Fibroblast of lung (primary cell): ENCODE measurements around the gene KCNJ13. TPM values are rescaled to one million over a fixed set of nuclear protein-coding genes. Genes with fewer than 3 reads are reported as not detected.

ENCODE experiments used
- DNase-seq, 2 donors: peaks; one replicate each; pipeline versions ENCODE4 v3.0.0 to v3.0.0-alpha.2; 2010; ENCODE audit warnings: low read depth in 2 of 2
- H2AFZ ChIP-seq: 2 replicates; pipeline ENCODE4 v1.5.1; 2012; ENCODE audit warnings: low read length, control low read depth, inconsistent platforms
- H3K27ac ChIP-seq: 2 replicates; pipeline ENCODE4 v1.5.1; 2011; ENCODE audit warnings: low read length, control low read depth; ENCODE audit not compliant: insufficient read depth
- H3K27me3 ChIP-seq: 2 replicates; pipeline ENCODE4 v1.5.1; 2011; ENCODE audit warnings: mild to moderate bottlenecking, low read length; ENCODE audit not compliant: control insufficient read depth, insufficient read depth
- H3K36me3 ChIP-seq: 2 replicates; pipeline ENCODE4 v1.5.1; 2011; ENCODE audit warnings: low read length; ENCODE audit not compliant: control insufficient read depth, insufficient read depth
- H3K4me1 ChIP-seq: 2 replicates; pipeline ENCODE4 v1.5.1; 2011; ENCODE audit warnings: low read length; ENCODE audit not compliant: control insufficient read depth, insufficient read depth; ENCODE audit errors: extremely low read depth
- H3K4me2 ChIP-seq: 2 replicates; pipeline ENCODE4 v1.5.1; 2011; ENCODE audit warnings: low read length, control low read depth; ENCODE audit not compliant: insufficient read depth; ENCODE audit errors: extremely low read depth
- H3K4me3 ChIP-seq, 4 experiments: fragments of 200-600 bp in 1 of 4; sonication (generic) in 1 of 4; replicated peaks in 1 of 4; 2 replicates each; pipeline ENCODE4 v1.5.1; 2011 to 2016; ENCODE audit warnings: low read length in 4 of 4, low read depth in 3 of 4, mild to moderate bottlenecking in 3 of 4, control low read depth in 2 of 4, inconsistent platforms in 1 of 4, mixed read lengths in 1 of 4; ENCODE audit not compliant: insufficient read depth in 1 of 4; ENCODE audit errors: control extremely low read depth in 1 of 4
- H3K79me2 ChIP-seq: 2 replicates; pipeline ENCODE4 v1.5.1; 2012; ENCODE audit warnings: mild to moderate bottlenecking, low read length, inconsistent platforms; ENCODE audit not compliant: control insufficient read depth, insufficient read depth
- H3K9ac ChIP-seq: 2 replicates; pipeline ENCODE4 v1.5.1; 2011; ENCODE audit warnings: mild to moderate bottlenecking, low read length, control low read depth; ENCODE audit not compliant: insufficient read depth
- H3K9me3 ChIP-seq: 2 replicates; pipeline ENCODE4 v1.5.1; 2012; ENCODE audit warnings: low read depth, low read length; ENCODE audit not compliant: control insufficient read depth, insufficient read depth
- H4K20me1 ChIP-seq: 2 replicates; pipeline ENCODE4 v1.5.1; 2011; ENCODE audit warnings: low read length; ENCODE audit not compliant: control insufficient read depth, insufficient read depth; ENCODE audit errors: extremely low read depth
- CTCF ChIP-seq, 2 donors: IDR thresholded peaks in 1 of 2; conservative IDR thresholded peaks in 1 of 2; 1 replicate in 1 of 2; 2 replicates in 1 of 2; pipeline ENCODE4 v1.5.1; 2011 to 2012; ENCODE audit warnings: low read length in 2 of 2, control low read depth in 1 of 2, inconsistent platforms in 1 of 2, low read depth in 1 of 2, mild to moderate bottlenecking in 1 of 2
- EZH2 ChIP-seq: IDR thresholded peaks from 2 replicates; pipeline ENCODE4 v1.5.1; 2012; ENCODE audit warnings: low read length, control low read depth, mild to moderate bottlenecking; ENCODE audit errors: missing control alignments
- polyA plus RNA-seq, 2 donors: library from polyadenylated mRNA; depleted of rRNA in 1 of 2; stranded (reverse) in 1 of 2; unstranded in 1 of 2; fragments of >200 nt; gene quantifications; 2 replicates each; pipeline ENCODE4 v1.2.1, GENCODE V29; 2011 to 2012; ENCODE audit warnings: missing spikeins in 1 of 2
- total RNA-seq: library from RNA; depleted of rRNA; stranded (reverse); fragments of >200 nt; gene quantifications from 2 replicates; pipeline ENCODE4 v1.2.1, GENCODE V29; 2014

Gene KCNJ13
- total and polyA plus RNA-seq, 2 donors (not counting 1 experiment from before 2014, with no cell fraction given), result not detected

- Histone ChIP-seq H3K9ac (no peak overlapping the region), H3K36me3 (peaks cover 12% of the 10 kb centered on the region), H2AFZ (no peak overlapping the region)
Measured at GRCh38 chr2:232767866-232768265, 8.5 kb downstream of the KCNJ13 start.

DNA sequence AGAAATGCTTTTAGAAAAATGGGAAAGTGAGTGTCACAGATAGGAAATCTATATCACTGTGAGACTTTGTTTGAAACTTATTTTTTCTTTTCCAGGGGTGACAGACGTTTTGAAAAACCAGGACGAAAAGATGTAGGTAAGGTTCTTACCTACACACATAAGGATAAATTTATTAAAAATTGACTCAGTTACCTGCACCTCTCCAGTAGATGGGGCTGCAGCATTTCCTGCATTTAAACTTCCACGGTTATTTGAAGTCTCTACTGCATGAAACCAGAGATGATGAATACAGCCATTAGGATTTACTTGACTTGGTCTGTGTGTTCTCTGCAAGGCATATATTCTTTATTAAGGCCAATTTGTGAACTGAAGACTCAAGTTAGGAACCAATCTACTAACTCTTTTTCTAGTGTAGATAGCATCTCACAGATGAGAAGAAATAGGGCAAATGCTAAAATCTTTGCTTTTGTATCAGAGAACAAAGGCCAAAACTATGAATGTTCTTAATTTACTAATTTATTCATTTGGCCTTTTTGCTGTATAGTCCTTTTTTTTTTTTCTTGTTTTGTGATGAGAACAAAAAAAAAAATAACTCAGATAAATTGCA lies 15.0 kb downstream of the KCNJ13 start:
- Histone ChIP-seq H3K9ac (no peak overlapping the region), H3K27ac (no peak overlapping the region), H2AFZ (no peak overlapping the region), H4K20me1 (no peaks in the 10 kb centered on the region), H3K4me2 (no peak overlapping the region), H3K36me3 (peaks cover 3% of the 10 kb centered on the region), H3K27me3 (no peaks in the 10 kb centered on the region), H3K4me1 (no peaks in the 10 kb centered on the region), H3K4me3 (no peak overlapping the region), H3K79me2 (no peaks in the 10 kb centered on the region), H3K9me3 (no peaks in the 10 kb centered on the region)
- peak; percentile 39 to 47 for DNase-seq
- TF ChIP-seq CTCF (conservative IDR thresholded peaks at IDR 0.05 in 1 of 2, IDR thresholded peaks at IDR 0.05 in 1 of 2; ENCODE audit: low read depth in 1 of 2, low read length in 2 of 2) (peak; percentile 34 to 50), EZH2 (no peak)

More at GRCh38 chr2:232767866-232768265, 8.5 kb downstream of the KCNJ13 start:
- H4K20me1 ChIP-seq, result no peaks in the 10 kb centered on the region
- H3K27me3 ChIP-seq, result no peaks in the 10 kb centered on the region
- TF ChIP-seq CTCF (conservative IDR thresholded peaks at IDR 0.05 in 1 of 2, IDR thresholded peaks at IDR 0.05 in 1 of 2; ENCODE audit: low read depth in 1 of 2, low read length in 2 of 2) (no peak), EZH2 (no peak)
- no peak for DNase-seq
- no peaks in the 10 kb centered on the region for H3K79me2 ChIP-seq
- no peak overlapping the region for H3K4me3 ChIP-seq
- H3K27ac ChIP-seq, result no peak overlapping the region
- no peak overlapping the region for H3K4me2 ChIP-seq
- H3K9me3 ChIP-seq, result no peaks in the 10 kb centered on the region
- H3K4me1 ChIP-seq, result no peaks in the 10 kb centered on the region

- no peak for TF ChIP-seq CTCF (conservative IDR thresholded peaks at IDR 0.05 in 1 of 2, IDR thresholded peaks at IDR 0.05 in 1 of 2; ENCODE audit: low read depth in 1 of 2, low read length in 2 of 2)
- no peak for TF ChIP-seq EZH2
- Histone ChIP-seq H3K9me3 (no peaks in the 10 kb centered on the region), H3K79me2 (no peaks in the 10 kb centered on the region)
Measured at GRCh38 chr2:232757905-232758304, 18.5 kb downstream of the KCNJ13 start.

More at GRCh38 chr2:232757905-232758304, 18.5 kb downstream of the KCNJ13 start:
- H3K4me1 ChIP-seq, result no peaks in the 10 kb centered on the region
- no peak overlapping the region for H3K4me2 ChIP-seq
- no peaks in the 10 kb centered on the region for H4K20me1 ChIP-seq
- H3K27ac ChIP-seq, result no peak overlapping the region
- H3K27me3 ChIP-seq, result no peaks in the 10 kb centered on the region
- H2AFZ ChIP-seq, result no peak overlapping the region
- H3K4me3 ChIP-seq, result no peak overlapping the region
- H3K36me3 ChIP-seq, result peaks cover 2% of the 10 kb centered on the region
- H3K9ac ChIP-seq, result no peak overlapping the region
- no peak for DNase-seq
